H9 (cell line): ENCODE measurements around the gene IRF6. TPM values are rescaled to one million over a fixed set of nuclear protein-coding genes. Genes with fewer than 3 reads are reported as not detected.
A peak's percentile ranks its signal among the peaks of the same experiment; 100 is the strongest.

Experiments
- DNase-seq: peaks from one replicate; pipeline ENCODE4 v3.0.0-alpha.2; 2017
- H2AFZ ChIP-seq: one replicate; pipeline ENCODE4 v1.6.1; 2013; ENCODE audit warnings: mild to moderate bottlenecking, low read length, control low read depth, moderate library complexity
- H2AK5ac ChIP-seq: 2 replicates; pipeline ENCODE4 v1.6.1; 2013; ENCODE audit warnings: low read length, control low read depth, mixed read lengths; ENCODE audit not compliant: insufficient read length
- H2BK120ac ChIP-seq: one replicate; pipeline ENCODE4 v1.6.1; 2013; ENCODE audit warnings: low read depth, mild to moderate bottlenecking, low read length, control low read depth, inconsistent platforms; ENCODE audit not compliant: poor library complexity, severe bottlenecking
- H2BK12ac ChIP-seq: 2 replicates; pipeline ENCODE4 v1.6.1; 2013; ENCODE audit warnings: low read length, control low read depth, mixed read lengths, low read depth; ENCODE audit not compliant: insufficient read length
- H2BK15ac ChIP-seq: 2 replicates; pipeline ENCODE4 v1.6.1; 2013; ENCODE audit warnings: low read depth, low read length, control low read depth
- H2BK20ac ChIP-seq: one replicate; pipeline ENCODE4 v1.6.1; 2013; ENCODE audit warnings: low read depth, mild to moderate bottlenecking, low read length, control low read depth, inconsistent platforms; ENCODE audit not compliant: poor library complexity, severe bottlenecking
- H2BK5ac ChIP-seq: 2 replicates; pipeline ENCODE4 v1.6.1; 2013; ENCODE audit warnings: low read length, control low read depth, mixed read lengths; ENCODE audit not compliant: insufficient read length
- H3K14ac ChIP-seq: 2 replicates; pipeline ENCODE4 v1.6.1; 2013; ENCODE audit warnings: low read length, control low read depth; ENCODE audit not compliant: insufficient read depth
- H3K18ac ChIP-seq: 2 replicates; pipeline ENCODE4 v1.6.1; 2013; ENCODE audit warnings: low read depth, mild to moderate bottlenecking, mixed read lengths, low read length, control low read depth; ENCODE audit not compliant: insufficient read length
- H3K23ac ChIP-seq: 2 replicates; pipeline ENCODE4 v1.6.1; 2013; ENCODE audit warnings: low read length, control low read depth, mixed read lengths, low read depth; ENCODE audit not compliant: insufficient read length
- H3K23me2 ChIP-seq: 2 replicates; pipeline ENCODE4 v1.6.1; 2013; ENCODE audit warnings: low read depth, mild to moderate bottlenecking, mixed read lengths, low read length, control low read depth; ENCODE audit not compliant: insufficient read length, poor library complexity, severe bottlenecking
- H3K27ac ChIP-seq: 2 replicates; pipeline ENCODE4 v1.5.1; 2013; ENCODE audit warnings: low read length, control low read depth, mixed read lengths, low read depth; ENCODE audit not compliant: insufficient read length
- H3K27me3 ChIP-seq: 2 replicates; pipeline ENCODE4 v1.6.1; 2013; ENCODE audit warnings: low read length, control low read depth, inconsistent platforms; ENCODE audit not compliant: insufficient read depth
- H3K4ac ChIP-seq: 2 replicates; pipeline ENCODE4 v1.6.1; 2013; ENCODE audit warnings: low read depth, mild to moderate bottlenecking, control low read depth, inconsistent platforms, low read length, moderate library complexity
- H3K4me1 ChIP-seq: 2 replicates; pipeline ENCODE4 v1.6.1; 2013; ENCODE audit warnings: low read length, control low read depth, inconsistent platforms; ENCODE audit not compliant: insufficient read depth
- H3K4me2 ChIP-seq: 2 replicates; pipeline ENCODE4 v1.6.1; 2013; ENCODE audit warnings: low read length, control low read depth, mixed read lengths; ENCODE audit not compliant: insufficient read length, insufficient read depth
- H3K56ac ChIP-seq: 2 replicates; pipeline ENCODE4 v1.6.1; 2013; ENCODE audit warnings: low read depth, mild to moderate bottlenecking, mixed read lengths, low read length, control low read depth; ENCODE audit not compliant: insufficient read length
- H3K79me1 ChIP-seq: 2 replicates; pipeline ENCODE4 v1.6.1; 2013; ENCODE audit warnings: low read depth, mild to moderate bottlenecking, moderate library complexity, low read length, control low read depth, inconsistent platforms; ENCODE audit not compliant: insufficient read depth, poor library complexity, severe bottlenecking
- H3K79me2 ChIP-seq: 2 replicates; pipeline ENCODE4 v1.6.1; 2013; ENCODE audit warnings: low read length, control low read depth, inconsistent platforms; ENCODE audit not compliant: insufficient read depth
- H3K9ac ChIP-seq: 2 replicates; pipeline ENCODE4 v1.6.1; 2013; ENCODE audit warnings: low read length, control low read depth, mixed read lengths; ENCODE audit not compliant: insufficient read length; ENCODE audit errors: extremely low read depth
- H3K9me3 ChIP-seq: one replicate; pipeline ENCODE4 v1.6.1; 2013; ENCODE audit warnings: low read depth, low read length, inconsistent platforms; ENCODE audit not compliant: control insufficient read depth
- H3T11ph ChIP-seq: one replicate; pipeline ENCODE4 v1.6.1; 2013; ENCODE audit warnings: mild to moderate bottlenecking, low read length, control low read depth, inconsistent platforms
- H4K20me1 ChIP-seq: one replicate; pipeline ENCODE4 v1.6.1; 2013; ENCODE audit not compliant: control insufficient read depth, insufficient read length, insufficient read depth
- H4K5ac ChIP-seq: 2 replicates; pipeline ENCODE4 v1.6.1; 2013; ENCODE audit warnings: low read depth, mild to moderate bottlenecking, mixed read lengths, low read length, control low read depth; ENCODE audit not compliant: insufficient read length
- H4K8ac ChIP-seq: replicated peaks from 2 replicates; pipeline ENCODE4 v1.6.1; 2013; ENCODE audit warnings: low read length, control low read depth, mixed read lengths, low read depth; ENCODE audit not compliant: insufficient read length
- H4K91ac ChIP-seq: 2 replicates; pipeline ENCODE4 v1.6.1; 2013; ENCODE audit warnings: low read depth, mild to moderate bottlenecking, moderate library complexity, mixed read lengths, low read length, control low read depth; ENCODE audit not compliant: insufficient read length
- H3K27ac Mint-ChIP-seq, 3 experiments: 2 replicates in 2 of 3; 3 replicates in 1 of 3; pipeline ENCODE4 v1.8.0; 2020 to 2021; ENCODE audit warnings: mixed read lengths in 3 of 3, mild to moderate bottlenecking in 1 of 3, moderate library complexity in 1 of 3
- H3K27me3 Mint-ChIP-seq: 2 replicates; pipeline ENCODE4 v1.8.0; 2021; ENCODE audit warnings: low read depth, mild to moderate bottlenecking, moderate library complexity, mixed read lengths
- H3K36me3 Mint-ChIP-seq, 3 experiments: 2 replicates in 2 of 3; 3 replicates in 1 of 3; pipeline ENCODE4 v1.8.0; 2020 to 2021; ENCODE audit warnings: low read depth in 3 of 3, mixed read lengths in 3 of 3; ENCODE audit not compliant: insufficient read depth in 1 of 3
- H3K4me1 Mint-ChIP-seq, 2 experiments: 2 replicates each; pipeline ENCODE4 v1.8.0; 2020; ENCODE audit warnings: mixed read lengths in 2 of 2
- H3K4me3 Mint-ChIP-seq, 2 experiments: 2 replicates in 1 of 2; 3 replicates in 1 of 2; pipeline ENCODE4 v1.8.0; 2020 to 2021; ENCODE audit warnings: mild to moderate bottlenecking in 2 of 2, mixed read lengths in 2 of 2, moderate library complexity in 1 of 2
- H3K9me3 Mint-ChIP-seq, 2 experiments: 2 replicates in 1 of 2; 3 replicates in 1 of 2; pipeline ENCODE4 v1.8.0; 2020; ENCODE audit warnings: mild to moderate bottlenecking in 2 of 2, mixed read lengths in 2 of 2, moderate library complexity in 1 of 2
- WGBS: extraction: QIAGEN DNeasy Blood & Tissue Kit; methylation state at CpG from one replicate; pipeline ENCODE4 v1.1.7; 2013; ENCODE audit warnings: missing lambda C conversion rate, low lambda C conversion rate, mixed read lengths; ENCODE audit not compliant: insufficient read length; ENCODE audit errors: extremely low coverage; 5-methylcytosine and 5-hydroxymethylcytosine counted together
- total RNA-seq: library from RNA; stranded (reverse); gene quantifications from 2 replicates; pipeline ENCODE4 v1.2.1, GENCODE V29; 2021
- TF ChIP-seq, protein P1 (sequence below): fragments of 200-600 bp; sonication (generic); conservative IDR thresholded peaks from 3 replicates; pipeline ENCODE4 v1.8.0; 2021; ENCODE audit warnings: antibody characterized with exemption, mild to moderate bottlenecking

IRF6 gene
- total RNA-seq, 1 experiment from 2014 or later, result 7.1 TPM

DNA sequence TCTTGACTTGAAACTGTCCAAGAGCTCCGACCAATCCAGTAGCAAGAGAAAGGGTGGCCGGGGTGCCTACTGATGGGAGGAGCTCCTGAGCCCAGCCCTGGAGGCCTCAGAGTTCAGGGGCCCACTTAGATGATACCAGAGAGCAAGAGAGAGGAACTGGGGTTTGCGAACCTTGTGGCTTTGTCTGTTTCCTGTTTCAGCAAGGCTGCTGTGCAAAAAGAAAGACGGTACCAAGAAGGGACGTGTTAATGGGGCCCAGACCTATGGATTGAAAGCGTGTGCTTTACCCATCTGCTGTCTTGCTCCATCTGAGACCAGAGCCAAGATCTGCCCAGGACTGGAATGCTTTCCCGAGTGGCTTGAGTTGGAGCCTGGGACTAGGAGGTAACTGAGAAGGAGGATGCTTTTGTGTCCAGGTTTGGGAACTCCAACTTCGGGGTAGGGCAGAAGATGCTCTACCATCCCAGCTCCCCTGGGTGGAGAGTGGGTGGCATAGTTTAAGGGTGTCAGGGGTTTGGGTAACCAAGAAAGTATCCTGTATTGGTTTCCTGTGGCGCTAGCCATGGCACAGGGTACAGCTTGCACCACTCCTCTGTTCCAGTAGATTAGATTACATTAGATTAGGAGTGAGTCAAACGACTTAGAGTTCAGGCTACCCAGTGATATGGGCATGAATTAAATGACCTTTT, 49.9 kb downstream of the IRF6 start, which contains the start of gene TRAF3IP3:
Gene TRAF3IP3 (plus strand): TSS at position 128 of the 689 bp plus-strand sequence. CDS start 3,987 bp downstream, outside the sequence.
- Histone ChIP-seq H3K9ac (no peak within 1 kb of the TSS), H2BK20ac (no peak within 1 kb of the TSS), H3K27me3 (no peaks in the 10 kb centered on the region), H2BK12ac (no peak within 1 kb of the TSS), H4K91ac (no peak within 1 kb of the TSS), H2BK15ac (no peak within 1 kb of the TSS), H3T11ph (no peak within 1 kb of the TSS), H3K79me2 (no peaks in the 10 kb centered on the region), H3K14ac (no peak within 1 kb of the TSS), H2BK120ac (no peak within 1 kb of the TSS), H3K4me2 (no peak within 1 kb of the TSS), H3K23me2 (no peaks in the 10 kb centered on the region), H3K27ac (no peak within 1 kb of the TSS), H2BK5ac (no peak within 1 kb of the TSS), H3K4me1 (no peaks in the 10 kb centered on the region), H4K20me1 (no peaks in the 10 kb centered on the region), H2AFZ (no peak within 1 kb of the TSS), H2AK5ac (no peak within 1 kb of the TSS), H3K9me3 (no peaks in the 10 kb centered on the region), H3K18ac (no peak within 1 kb of the TSS), H4K5ac (no peak within 1 kb of the TSS), H3K79me1 (no peaks in the 10 kb centered on the region), H3K4ac (no peak within 1 kb of the TSS), H3K56ac (no peak within 1 kb of the TSS), H3K23ac (no peak within 1 kb of the TSS), H4K8ac (no peak within 1 kb of the TSS)
- no peaks in the 10 kb centered on the region for H3K9me3 Mint-ChIP-seq
- no peak within 1 kb of the TSS for H3K4me3 Mint-ChIP-seq
- TF ChIP-seq, protein P1, sequence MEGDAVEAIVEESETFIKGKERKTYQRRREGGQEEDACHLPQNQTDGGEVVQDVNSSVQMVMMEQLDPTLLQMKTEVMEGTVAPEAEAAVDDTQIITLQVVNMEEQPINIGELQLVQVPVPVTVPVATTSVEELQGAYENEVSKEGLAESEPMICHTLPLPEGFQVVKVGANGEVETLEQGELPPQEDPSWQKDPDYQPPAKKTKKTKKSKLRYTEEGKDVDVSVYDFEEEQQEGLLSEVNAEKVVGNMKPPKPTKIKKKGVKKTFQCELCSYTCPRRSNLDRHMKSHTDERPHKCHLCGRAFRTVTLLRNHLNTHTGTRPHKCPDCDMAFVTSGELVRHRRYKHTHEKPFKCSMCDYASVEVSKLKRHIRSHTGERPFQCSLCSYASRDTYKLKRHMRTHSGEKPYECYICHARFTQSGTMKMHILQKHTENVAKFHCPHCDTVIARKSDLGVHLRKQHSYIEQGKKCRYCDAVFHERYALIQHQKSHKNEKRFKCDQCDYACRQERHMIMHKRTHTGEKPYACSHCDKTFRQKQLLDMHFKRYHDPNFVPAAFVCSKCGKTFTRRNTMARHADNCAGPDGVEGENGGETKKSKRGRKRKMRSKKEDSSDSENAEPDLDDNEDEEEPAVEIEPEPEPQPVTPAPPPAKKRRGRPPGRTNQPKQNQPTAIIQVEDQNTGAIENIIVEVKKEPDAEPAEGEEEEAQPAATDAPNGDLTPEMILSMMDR, result no peak
- no CpG with 5 or more reads among the region's 10 CpGs for WGBS
- H3K27me3 Mint-ChIP-seq, result peaks cover 35% of the 10 kb centered on the region
- DNase-seq, result no peak
- H3K4me1 Mint-ChIP-seq, result no peaks in the 10 kb centered on the region
- H3K36me3 Mint-ChIP-seq, result no peaks in the 10 kb centered on the region
- H3K27ac Mint-ChIP-seq, result peak within 1 kb of the TSS in 1 of 3 experiments; percentile 71; a peak in 1 of 7 replicates
